ENCODE results near the gene DENND2A. TPM values are rescaled to one million over a fixed set of nuclear protein-coding genes. Genes with fewer than 3 reads are reported as not detected.

The DENND2A gene
- total and polyA plus RNA-seq, 7 donors: 2.7 to 8.7 (median 3.8) TPM

GRCh38 chr7:140584195-140584851 is 56.3 kb downstream of the DENND2A start:
- ATAC-seq (no peak), DNase-seq (no peak)
- H3K4me1 ChIP-seq: no peaks in the 10 kb centered on the region
- intact Hi-C loops (cut with DNase I): no loop called here
- no peaks in the 10 kb centered on the region for H3K36me3 ChIP-seq (ENCODE audit: insufficient read depth in 1 of 2, low read depth in 1 of 2)
- no peak for TF ChIP-seq CTCF (IDR thresholded peaks at IDR 0.05)
- WGBS, 3 donors: 92 to 100% (median 98%) methylated on average over 4 of the region's 4 CpGs
- no peaks in the 10 kb centered on the region for H3K27me3 ChIP-seq (ENCODE audit: insufficient read depth in 3 of 3, low read length in 2 of 3)
- H3K4me3 ChIP-seq: no peak overlapping the region
- H3K27ac ChIP-seq: no peak overlapping the region
- H3K9me3 ChIP-seq: no peaks in the 10 kb centered on the region

- 41 to 56% (median 44%) methylated on average over 10 of the region's 10 CpGs for WGBS, 3 donors
- Histone ChIP-seq H3K27ac (no peak overlapping the region), H3K4me3 (no peak overlapping the region), H3K9me3 (no peaks in the 10 kb centered on the region), H3K36me3 (ENCODE audit: insufficient read depth in 1 of 2, low read depth in 1 of 2) (no peaks in the 10 kb centered on the region), H3K4me1 (no peaks in the 10 kb centered on the region), H3K27me3 (ENCODE audit: insufficient read depth in 3 of 3, low read length in 2 of 3) (no peaks in the 10 kb centered on the region)
- DNase-seq (no peak), ATAC-seq (no peak)
- intact Hi-C loops (cut with DNase I): no loop called here
- TF ChIP-seq CTCF (IDR thresholded peaks at IDR 0.05): no peak
These were observed 59.2 kb downstream of the DENND2A start for GRCh38 chr7:140581411-140581810.

- intact Hi-C loops (cut with DNase I): no loop called here
- H3K9me3 ChIP-seq: no peaks in the 10 kb centered on the region
- ATAC-seq: no peak
- no peaks in the 10 kb centered on the region for H3K4me1 ChIP-seq
- H3K4me3 ChIP-seq: no peak overlapping the region
- H3K27me3 ChIP-seq (ENCODE audit: insufficient read depth in 3 of 3, low read length in 2 of 3): no peaks in the 10 kb centered on the region
- no peak for DNase-seq
- peaks cover 0 to 14% of the 10 kb centered on the region in 2 donors for H3K36me3 ChIP-seq (ENCODE audit: insufficient read depth in 1 of 2, low read depth in 1 of 2)
- no peak overlapping the region for H3K27ac ChIP-seq
- no peak for TF ChIP-seq CTCF (IDR thresholded peaks at IDR 0.05)
- 90 to 95% (median 90%) methylated on average over 5 of the region's 5 CpGs for WGBS, 3 donors
These were observed 63.0 kb downstream of the DENND2A start for GRCh38 chr7:140577651-140578050.

- H3K4me3 ChIP-seq: no peak overlapping the region
- ATAC-seq: no peak
- no peak for DNase-seq
- H3K9me3 ChIP-seq: no peaks in the 10 kb centered on the region
- intact Hi-C loops (cut with DNase I): no loop called here
- no peak overlapping the region for H3K27ac ChIP-seq
- no peaks in the 10 kb centered on the region for H3K27me3 ChIP-seq (ENCODE audit: insufficient read depth in 3 of 3, low read length in 2 of 3)
- H3K4me1 ChIP-seq: no peaks in the 10 kb centered on the region
- H3K36me3 ChIP-seq (ENCODE audit: insufficient read depth in 1 of 2, low read depth in 1 of 2): peaks cover 0 to 17% of the 10 kb centered on the region in 2 donors
- no peak for TF ChIP-seq CTCF (IDR thresholded peaks at IDR 0.05)
- WGBS, 3 donors: 59 to 76% (median 73%) methylated on average over 1 of the region's 1 CpG
These were observed 64.0 kb downstream of the DENND2A start for GRCh38 chr7:140576589-140576988.
